Measurements from ENCODE around the gene HMOX2. TPM values are rescaled to one million over a fixed set of nuclear protein-coding genes. Genes with fewer than 3 reads are reported as not detected.

Gene HMOX2
- total RNA-seq, 1 experiment from 2014 or later: 55.1 TPM

DNA sequence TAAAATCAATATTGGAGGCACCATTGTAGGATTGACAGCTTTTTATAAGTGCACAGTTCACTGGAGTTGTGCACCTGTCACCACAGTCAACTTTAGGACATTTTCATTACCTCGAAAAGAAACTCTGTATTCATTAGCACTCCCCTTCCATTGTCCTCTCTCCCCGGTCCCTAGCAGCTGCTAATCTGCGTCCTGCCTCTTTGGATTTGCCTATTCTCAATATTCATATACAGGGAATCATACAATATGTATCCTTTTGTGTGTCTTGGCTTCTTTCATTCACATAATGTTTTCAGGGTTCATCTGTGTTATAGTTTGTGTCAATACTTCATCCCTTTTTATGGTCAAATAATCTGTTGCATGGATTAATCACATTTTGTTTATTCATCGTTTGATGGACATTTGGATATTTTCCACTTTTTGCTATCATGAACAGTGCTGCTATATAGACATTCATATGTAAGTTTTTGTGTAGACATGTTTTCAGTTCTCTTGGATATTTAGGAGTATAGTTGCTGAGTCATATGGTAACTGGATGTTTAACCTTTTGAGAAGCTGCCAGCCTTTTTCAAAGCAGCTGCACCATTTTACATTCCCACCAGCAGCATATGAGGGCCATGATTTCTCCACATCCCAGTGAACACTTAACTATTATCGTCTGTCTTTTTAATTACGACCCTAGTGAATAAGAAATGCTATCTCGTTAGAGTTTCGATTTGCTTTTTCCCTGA lies 40.7 kb upstream of the HMOX2 start:
- no peak overlapping the region for H3K4me2 ChIP-seq (ENCODE audit: low read length)
- no peak overlapping the region for H3K9ac ChIP-seq (ENCODE audit: low read length)
- H3K9me2 ChIP-seq (ENCODE audit: insufficient read depth): no peaks in the 10 kb centered on the region
- H3K27me3 ChIP-seq (ENCODE audit: insufficient read depth, low read length): no peaks in the 10 kb centered on the region
- no peak overlapping the region for H3K4me3 ChIP-seq (replicated peaks in 1 of 2; ENCODE audit: low read depth in 1 of 2, low read length in 2 of 2)
- CTCF ChIA-PET: no interaction called here
- POLR2A ChIA-PET: no interaction called here
- TF ChIP-seq ZNF274 (IDR thresholded peaks at IDR 0.05; ENCODE audit: low read depth, low read length): no peak
- TF ChIP-seq RAD21 (IDR thresholded peaks at IDR 0.05; ENCODE audit: low read depth): no peak
- TF ChIP-seq ELF1 (IDR thresholded peaks at IDR 0.05; ENCODE audit: borderline replicate concordance, low read depth): no peak
- TF ChIP-seq, protein P1, sequence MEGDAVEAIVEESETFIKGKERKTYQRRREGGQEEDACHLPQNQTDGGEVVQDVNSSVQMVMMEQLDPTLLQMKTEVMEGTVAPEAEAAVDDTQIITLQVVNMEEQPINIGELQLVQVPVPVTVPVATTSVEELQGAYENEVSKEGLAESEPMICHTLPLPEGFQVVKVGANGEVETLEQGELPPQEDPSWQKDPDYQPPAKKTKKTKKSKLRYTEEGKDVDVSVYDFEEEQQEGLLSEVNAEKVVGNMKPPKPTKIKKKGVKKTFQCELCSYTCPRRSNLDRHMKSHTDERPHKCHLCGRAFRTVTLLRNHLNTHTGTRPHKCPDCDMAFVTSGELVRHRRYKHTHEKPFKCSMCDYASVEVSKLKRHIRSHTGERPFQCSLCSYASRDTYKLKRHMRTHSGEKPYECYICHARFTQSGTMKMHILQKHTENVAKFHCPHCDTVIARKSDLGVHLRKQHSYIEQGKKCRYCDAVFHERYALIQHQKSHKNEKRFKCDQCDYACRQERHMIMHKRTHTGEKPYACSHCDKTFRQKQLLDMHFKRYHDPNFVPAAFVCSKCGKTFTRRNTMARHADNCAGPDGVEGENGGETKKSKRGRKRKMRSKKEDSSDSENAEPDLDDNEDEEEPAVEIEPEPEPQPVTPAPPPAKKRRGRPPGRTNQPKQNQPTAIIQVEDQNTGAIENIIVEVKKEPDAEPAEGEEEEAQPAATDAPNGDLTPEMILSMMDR (IDR thresholded peaks at IDR 0.05 in 2 of 3, conservative IDR thresholded peaks at IDR 0.05 in 1 of 3; ENCODE audit: borderline replicate concordance in 1 of 3, insufficient read depth in 1 of 3, low read depth in 2 of 3, low read length in 2 of 3): no peak
- no peak for TF ChIP-seq POLR2A (IDR thresholded peaks at IDR 0.05; ENCODE audit: borderline replicate concordance, extremely low read depth, insufficient read depth, insufficient read length)
- TF ChIP-seq EGR1 (IDR thresholded peaks at IDR 0.05; ENCODE audit: low read depth): no peak
- TF ChIP-seq YY1 (IDR thresholded peaks at IDR 0.05; ENCODE audit: extremely low read depth, insufficient replicate concordance, low read depth, low read length): no peak
- TF ChIP-seq, protein P2, sequence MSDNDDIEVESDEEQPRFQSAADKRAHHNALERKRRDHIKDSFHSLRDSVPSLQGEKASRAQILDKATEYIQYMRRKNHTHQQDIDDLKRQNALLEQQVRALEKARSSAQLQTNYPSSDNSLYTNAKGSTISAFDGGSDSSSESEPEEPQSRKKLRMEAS (IDR thresholded peaks at IDR 0.05): no peak
- no peak for TF ChIP-seq ZFX (IDR thresholded peaks at IDR 0.05)
- no peak for TF ChIP-seq EZH2 (IDR thresholded peaks at IDR 0.05)
- TF ChIP-seq SIN3A (IDR thresholded peaks at IDR 0.05; ENCODE audit: low read depth): no peak
- TF ChIP-seq FOSL1 (IDR thresholded peaks at IDR 0.05; ENCODE audit: low read depth): no peak
- TF ChIP-seq JUND (IDR thresholded peaks at IDR 0.05): no peak
- TF ChIP-seq, protein P3, sequence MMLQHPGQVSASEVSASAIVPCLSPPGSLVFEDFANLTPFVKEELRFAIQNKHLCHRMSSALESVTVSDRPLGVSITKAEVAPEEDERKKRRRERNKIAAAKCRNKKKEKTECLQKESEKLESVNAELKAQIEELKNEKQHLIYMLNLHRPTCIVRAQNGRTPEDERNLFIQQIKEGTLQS (IDR thresholded peaks at IDR 0.05): no peak
- no peak for TF ChIP-seq CBX3 (IDR thresholded peaks at IDR 0.05; ENCODE audit: low read depth)
- TF ChIP-seq SRF (IDR thresholded peaks at IDR 0.05; ENCODE audit: low read depth): no peak
- no peak for TF ChIP-seq POLR2AphosphoS5 (IDR thresholded peaks at IDR 0.05; ENCODE audit: low read depth, low read length)
- TF ChIP-seq CEBPB (IDR thresholded peaks at IDR 0.05; ENCODE audit: low read depth): no peak
- no peak for TF ChIP-seq EZH2phosphoT487 (IDR thresholded peaks at IDR 0.05; ENCODE audit: borderline replicate concordance)
- TF ChIP-seq, protein P4, sequence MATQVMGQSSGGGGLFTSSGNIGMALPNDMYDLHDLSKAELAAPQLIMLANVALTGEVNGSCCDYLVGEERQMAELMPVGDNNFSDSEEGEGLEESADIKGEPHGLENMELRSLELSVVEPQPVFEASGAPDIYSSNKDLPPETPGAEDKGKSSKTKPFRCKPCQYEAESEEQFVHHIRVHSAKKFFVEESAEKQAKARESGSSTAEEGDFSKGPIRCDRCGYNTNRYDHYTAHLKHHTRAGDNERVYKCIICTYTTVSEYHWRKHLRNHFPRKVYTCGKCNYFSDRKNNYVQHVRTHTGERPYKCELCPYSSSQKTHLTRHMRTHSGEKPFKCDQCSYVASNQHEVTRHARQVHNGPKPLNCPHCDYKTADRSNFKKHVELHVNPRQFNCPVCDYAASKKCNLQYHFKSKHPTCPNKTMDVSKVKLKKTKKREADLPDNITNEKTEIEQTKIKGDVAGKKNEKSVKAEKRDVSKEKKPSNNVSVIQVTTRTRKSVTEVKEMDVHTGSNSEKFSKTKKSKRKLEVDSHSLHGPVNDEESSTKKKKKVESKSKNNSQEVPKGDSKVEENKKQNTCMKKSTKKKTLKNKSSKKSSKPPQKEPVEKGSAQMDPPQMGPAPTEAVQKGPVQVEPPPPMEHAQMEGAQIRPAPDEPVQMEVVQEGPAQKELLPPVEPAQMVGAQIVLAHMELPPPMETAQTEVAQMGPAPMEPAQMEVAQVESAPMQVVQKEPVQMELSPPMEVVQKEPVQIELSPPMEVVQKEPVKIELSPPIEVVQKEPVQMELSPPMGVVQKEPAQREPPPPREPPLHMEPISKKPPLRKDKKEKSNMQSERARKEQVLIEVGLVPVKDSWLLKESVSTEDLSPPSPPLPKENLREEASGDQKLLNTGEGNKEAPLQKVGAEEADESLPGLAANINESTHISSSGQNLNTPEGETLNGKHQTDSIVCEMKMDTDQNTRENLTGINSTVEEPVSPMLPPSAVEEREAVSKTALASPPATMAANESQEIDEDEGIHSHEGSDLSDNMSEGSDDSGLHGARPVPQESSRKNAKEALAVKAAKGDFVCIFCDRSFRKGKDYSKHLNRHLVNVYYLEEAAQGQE (IDR thresholded peaks at IDR 0.05; ENCODE audit: low read depth): no peak
- DNase-seq (ENCODE audit: low read depth, low spot score) (no peak), ATAC-seq (no peak)
- no peaks in the 10 kb centered on the region for H3K4me1 ChIP-seq (ENCODE audit: control insufficient read depth in 1 of 2, insufficient read depth in 2 of 2, low read length in 2 of 2)
- peaks cover 56% of the 10 kb centered on the region for H3K79me2 ChIP-seq (ENCODE audit: insufficient read depth, low read length)
- peaks cover 26 to 56% of the 10 kb centered on the region in 2 experiments for H3K36me3 ChIP-seq (ENCODE audit: control insufficient read depth in 1 of 2, insufficient read depth in 2 of 2, low read length in 2 of 2)
- BruUV-seq (replicated peaks): TSS peak; percentile 1
- intact Hi-C loops (cut with micrococcal nuclease): no loop called here
- H2AFZ ChIP-seq (ENCODE audit: low read depth, low read length, poor library complexity, severe bottlenecking): no peak overlapping the region
- no peaks in the 10 kb centered on the region for H3K9me3 ChIP-seq (ENCODE audit: control insufficient read depth in 1 of 2, insufficient read depth in 1 of 2, low read depth in 1 of 2, low read length in 2 of 2)
- H3K27ac ChIP-seq (ENCODE audit: low read depth, low read length): no peak overlapping the region
- no peaks in the 10 kb centered on the region for H4K20me1 ChIP-seq (ENCODE audit: insufficient read depth)
- RAD21 ChIA-PET (ENCODE audit: low non-redundant PET in 1 of 2, low total read pairs in 2 of 2, uncharacterized antibody in 2 of 2, unreplicated experiment in 2 of 2): no interaction called here

Data from HCT116 (cell line).